Measurements from ENCODE around the gene GIMAP5. TPM values are rescaled to one million over a fixed set of nuclear protein-coding genes. Genes with fewer than 3 reads are reported as not detected.

Gene GIMAP5
- total RNA-seq, 1 experiment from 2014 or later: 0.24 TPM

DNA sequence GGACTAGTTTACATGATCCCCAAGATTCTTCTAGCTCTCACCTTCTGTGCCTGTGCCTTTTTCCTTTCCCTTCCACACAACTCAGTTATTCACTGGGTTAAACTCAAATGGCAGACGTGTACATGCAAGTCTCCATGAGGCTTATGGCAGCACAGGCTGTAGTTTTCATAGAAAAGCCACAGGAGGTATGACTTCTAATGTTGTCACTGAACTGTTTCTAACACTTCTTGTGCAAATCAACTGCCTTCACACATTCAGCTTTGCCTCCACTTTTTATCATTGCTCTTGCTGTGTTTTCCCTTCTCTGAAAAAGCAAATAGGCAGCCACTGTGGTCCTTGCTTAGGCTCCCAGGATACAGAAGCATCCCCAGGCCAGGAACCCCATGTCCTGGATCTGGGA, 5.3 kb upstream of the GIMAP5 start:
- H3K27me3 Mint-ChIP-seq (ENCODE audit: low read depth): peaks cover 100% of the 10 kb centered on the region
- H3K27ac Mint-ChIP-seq: no peak overlapping the region
- TF ChIP-seq FOXK1 (CRISPR knock-in tag; IDR thresholded peaks at IDR 0.05): no peak
- no peak for TF ChIP-seq IRF2 (CRISPR knock-in tag; IDR thresholded peaks at IDR 0.05; ENCODE audit: borderline replicate concordance, low read depth)
- TF ChIP-seq NFE2L1 (CRISPR knock-in tag; IDR thresholded peaks at IDR 0.05): no peak
- no peak for ATAC-seq
- ChIA-PET POLR2A (no interaction called here), CTCF (no interaction called here)
- no peak for DNase-seq (ENCODE audit: low spot score)
- H3K4me1 Mint-ChIP-seq: peaks cover 5% of the 10 kb centered on the region; the same call in 1 of the 2 replicates
- H3K9me3 Mint-ChIP-seq: peaks cover 12% of the 10 kb centered on the region
- H3K36me3 Mint-ChIP-seq: no peaks in the 10 kb centered on the region
- H3K4me3 Mint-ChIP-seq: no peak overlapping the region

DNA sequence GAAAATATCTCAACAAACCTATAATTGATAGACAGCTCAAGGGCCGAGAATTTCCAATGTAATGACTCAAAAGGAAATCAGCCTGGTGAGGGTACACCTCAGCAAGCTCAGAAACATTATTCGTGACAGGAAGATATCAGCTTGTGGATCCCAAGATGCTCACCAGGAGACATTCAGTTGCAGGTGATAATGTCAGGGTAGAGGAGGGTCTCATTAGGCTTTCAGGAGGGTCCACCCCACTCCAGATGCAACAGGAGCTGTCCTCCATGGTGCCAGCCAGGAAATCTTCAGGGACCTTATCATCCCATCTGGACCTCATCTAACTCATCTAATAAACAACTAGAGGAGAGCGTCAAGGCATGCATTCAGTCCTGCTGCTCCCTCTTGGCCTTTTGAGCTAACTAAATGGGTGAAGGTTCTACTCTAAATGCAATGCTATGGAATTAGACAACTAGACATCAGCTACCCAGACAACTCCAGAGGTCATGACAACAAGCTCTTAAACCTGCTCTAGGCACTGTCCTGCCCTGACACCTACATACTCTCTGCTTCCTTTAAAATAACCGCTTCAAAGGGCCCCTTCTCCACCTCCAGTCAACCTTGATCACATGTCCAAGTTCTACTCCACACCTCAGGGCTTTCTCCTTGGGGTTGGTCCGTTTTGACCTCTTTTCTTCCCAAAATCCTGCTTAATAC, 4.3 kb upstream of the GIMAP5 start:
- ATAC-seq (no peak), DNase-seq (ENCODE audit: low spot score) (no peak)
- ChIA-PET CTCF (no interaction called here), POLR2A (no interaction called here)
- Mint-ChIP-seq H3K9me3 (peaks cover 8% of the 10 kb centered on the region), H3K4me3 (no peak overlapping the region), H3K27ac (no peak overlapping the region), H3K36me3 (no peaks in the 10 kb centered on the region), H3K27me3 (ENCODE audit: low read depth) (peaks cover 100% of the 10 kb centered on the region), H3K4me1 (peaks cover 5% of the 10 kb centered on the region; the same call in 1 of the 2 replicates)
- TF ChIP-seq FOXJ3 (CRISPR knock-in tag; IDR thresholded peaks at IDR 0.05; ENCODE audit: borderline replicate concordance) (no peak), JAZF1 (CRISPR knock-in tag; IDR thresholded peaks at IDR 0.05) (no peak), SOX15 (CRISPR knock-in tag; IDR thresholded peaks at IDR 0.05) (no peak), GTF2I (CRISPR knock-in tag; conservative IDR thresholded peaks at IDR 0.05) (no peak), TP53 (CRISPR knock-in tag; IDR thresholded peaks at IDR 0.05) (no peak)
- TF ChIP-seq, protein P1, sequence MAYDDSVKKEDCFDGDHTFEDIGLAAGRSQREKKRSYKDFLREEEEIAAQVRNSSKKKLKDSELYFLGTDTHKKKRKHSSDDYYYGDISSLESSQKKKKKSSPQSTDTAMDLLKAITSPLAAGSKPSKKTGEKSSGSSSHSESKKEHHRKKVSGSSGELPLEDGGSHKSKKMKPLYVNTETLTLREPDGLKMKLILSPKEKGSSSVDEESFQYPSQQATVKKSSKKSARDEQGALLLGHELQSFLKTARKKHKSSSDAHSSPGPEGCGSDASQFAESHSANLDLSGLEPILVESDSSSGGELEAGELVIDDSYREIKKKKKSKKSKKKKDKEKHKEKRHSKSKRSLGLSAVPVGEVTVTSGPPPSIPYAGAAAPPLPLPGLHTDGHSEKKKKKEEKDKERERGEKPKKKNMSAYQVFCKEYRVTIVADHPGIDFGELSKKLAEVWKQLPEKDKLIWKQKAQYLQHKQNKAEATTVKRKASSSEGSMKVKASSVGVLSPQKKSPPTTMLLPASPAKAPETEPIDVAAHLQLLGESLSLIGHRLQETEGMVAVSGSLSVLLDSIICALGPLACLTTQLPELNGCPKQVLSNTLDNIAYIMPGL (CRISPR knock-in tag; IDR thresholded peaks at IDR 0.05): no peak

DNA sequence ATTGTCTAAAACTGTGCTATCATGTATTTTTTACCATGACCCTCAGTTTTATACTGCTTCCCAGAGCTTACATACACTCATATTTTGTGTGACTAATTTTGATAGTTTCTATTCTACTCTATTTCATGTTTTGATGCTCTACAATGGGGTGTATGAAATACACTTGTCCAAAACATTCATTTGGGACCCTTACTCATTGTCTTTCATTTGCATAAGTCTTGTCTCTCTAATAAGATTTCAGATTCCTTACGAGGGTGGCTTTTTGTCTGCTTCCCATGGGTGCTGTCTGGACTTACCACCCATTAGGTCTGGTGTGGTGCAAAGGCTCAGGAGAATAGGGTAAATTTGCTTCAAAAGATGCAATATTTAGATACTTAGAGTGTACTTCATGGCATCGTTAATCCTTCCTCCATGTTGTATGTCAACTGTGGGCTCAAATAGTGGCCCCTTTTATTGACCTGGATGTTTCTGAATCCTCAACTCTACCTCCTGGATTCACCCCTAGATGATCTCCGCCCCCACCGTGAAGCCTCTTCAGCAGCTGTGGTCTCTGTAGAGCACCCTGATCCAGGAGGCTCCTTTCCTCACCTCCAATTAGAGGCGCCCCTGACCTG, 3.6 kb upstream of the GIMAP5 start:
- Mint-ChIP-seq H3K9me3 (peaks cover 2% of the 10 kb centered on the region; the same call in 1 of the 2 replicates), H3K36me3 (no peaks in the 10 kb centered on the region), H3K4me1 (peaks cover 5% of the 10 kb centered on the region; the same call in 1 of the 2 replicates), H3K4me3 (no peak overlapping the region), H3K27me3 (ENCODE audit: low read depth) (peaks cover 100% of the 10 kb centered on the region), H3K27ac (no peak overlapping the region)
- ATAC-seq: no peak
- DNase-seq (ENCODE audit: low spot score): no peak
- POLR2A ChIA-PET: no interaction called here
- TF ChIP-seq ZNF138 (CRISPR knock-in tag; conservative IDR thresholded peaks at IDR 0.05) (no peak), RELA (CRISPR knock-in tag; IDR thresholded peaks at IDR 0.05; ENCODE audit: borderline replicate concordance) (no peak), ZNF416 (CRISPR knock-in tag; IDR thresholded peaks at IDR 0.05) (no peak), GABPB1 (CRISPR knock-in tag; IDR thresholded peaks at IDR 0.05) (no peak), JUN (CRISPR knock-in tag; IDR thresholded peaks at IDR 0.05) (no peak), ZBTB21 (CRISPR knock-in tag; IDR thresholded peaks at IDR 0.05; ENCODE audit: borderline replicate concordance) (no peak), ZNF232 (CRISPR knock-in tag; IDR thresholded peaks at IDR 0.05) (no peak), CREB1 (CRISPR knock-in tag; IDR thresholded peaks at IDR 0.05) (no peak), OVOL2 (CRISPR knock-in tag; IDR thresholded peaks at IDR 0.05; ENCODE audit: borderline replicate concordance) (no peak), MXD4 (CRISPR knock-in tag; IDR thresholded peaks at IDR 0.05; ENCODE audit: borderline replicate concordance) (no peak), EMX1 (CRISPR knock-in tag; IDR thresholded peaks at IDR 0.05) (no peak), ZNF396 (CRISPR knock-in tag; IDR thresholded peaks at IDR 0.05; ENCODE audit: borderline replicate concordance) (no peak)
- TF ChIP-seq, protein P2, sequence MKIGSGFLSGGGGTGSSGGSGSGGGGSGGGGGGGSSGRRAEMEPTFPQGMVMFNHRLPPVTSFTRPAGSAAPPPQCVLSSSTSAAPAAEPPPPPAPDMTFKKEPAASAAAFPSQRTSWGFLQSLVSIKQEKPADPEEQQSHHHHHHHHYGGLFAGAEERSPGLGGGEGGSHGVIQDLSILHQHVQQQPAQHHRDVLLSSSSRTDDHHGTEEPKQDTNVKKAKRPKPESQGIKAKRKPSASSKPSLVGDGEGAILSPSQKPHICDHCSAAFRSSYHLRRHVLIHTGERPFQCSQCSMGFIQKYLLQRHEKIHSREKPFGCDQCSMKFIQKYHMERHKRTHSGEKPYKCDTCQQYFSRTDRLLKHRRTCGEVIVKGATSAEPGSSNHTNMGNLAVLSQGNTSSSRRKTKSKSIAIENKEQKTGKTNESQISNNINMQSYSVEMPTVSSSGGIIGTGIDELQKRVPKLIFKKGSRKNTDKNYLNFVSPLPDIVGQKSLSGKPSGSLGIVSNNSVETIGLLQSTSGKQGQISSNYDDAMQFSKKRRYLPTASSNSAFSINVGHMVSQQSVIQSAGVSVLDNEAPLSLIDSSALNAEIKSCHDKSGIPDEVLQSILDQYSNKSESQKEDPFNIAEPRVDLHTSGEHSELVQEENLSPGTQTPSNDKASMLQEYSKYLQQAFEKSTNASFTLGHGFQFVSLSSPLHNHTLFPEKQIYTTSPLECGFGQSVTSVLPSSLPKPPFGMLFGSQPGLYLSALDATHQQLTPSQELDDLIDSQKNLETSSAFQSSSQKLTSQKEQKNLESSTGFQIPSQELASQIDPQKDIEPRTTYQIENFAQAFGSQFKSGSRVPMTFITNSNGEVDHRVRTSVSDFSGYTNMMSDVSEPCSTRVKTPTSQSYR (CRISPR knock-in tag; IDR thresholded peaks at IDR 0.05): no peak
- CTCF ChIA-PET: no interaction called here
